Astrocyte (in vitro differentiated cells and primary cell): ENCODE measurements around the gene ATG13. TPM values are rescaled to one million over a fixed set of nuclear protein-coding genes. Genes with fewer than 3 reads are reported as not detected.

Source experiments
- DNase-seq: peaks from one replicate; pipeline ENCODE4 v3.0.0-alpha.2; 2010; ENCODE audit warnings: low read depth
- FAIRE-seq: peaks from 2 replicates; lab custom pipeline; 2011; peaks lifted over from hg19 to GRCh38; lab: Jason Lieb, UNC
- H2AFZ ChIP-seq: 2 replicates; pipeline ENCODE4 v1.6.0; 2012; ENCODE audit warnings: low read depth, low read length, inconsistent platforms
- H3K27ac ChIP-seq: 2 replicates; pipeline ENCODE4 v1.5.1; 2011; ENCODE audit warnings: low read depth, low read length, inconsistent platforms
- H3K27me3 ChIP-seq: 2 replicates; pipeline ENCODE4 v1.6.0; 2011; ENCODE audit warnings: low read length, inconsistent platforms; ENCODE audit not compliant: insufficient read depth
- H3K36me3 ChIP-seq: 2 replicates; pipeline ENCODE4 v1.5.1; 2011; ENCODE audit warnings: low read length, inconsistent platforms; ENCODE audit not compliant: insufficient read depth
- H3K4me1 ChIP-seq: 2 replicates; pipeline ENCODE4 v1.5.1; 2011; ENCODE audit warnings: low read length, inconsistent platforms; ENCODE audit not compliant: insufficient read depth
- H3K4me2 ChIP-seq: 2 replicates; pipeline ENCODE4 v1.6.0; 2012; ENCODE audit warnings: low read length, inconsistent platforms
- H3K4me3 ChIP-seq: 2 replicates; pipeline ENCODE4 v1.5.1; 2011; ENCODE audit warnings: low read depth, mild to moderate bottlenecking, low read length, inconsistent platforms; ENCODE audit not compliant: insufficient read depth
- H3K79me2 ChIP-seq: 2 replicates; pipeline ENCODE4 v1.6.0; 2012; ENCODE audit warnings: mild to moderate bottlenecking, low read length, inconsistent platforms; ENCODE audit not compliant: insufficient read depth
- H3K9ac ChIP-seq: 2 replicates; pipeline ENCODE4 v1.6.0; 2012; ENCODE audit warnings: mild to moderate bottlenecking, low read length, inconsistent platforms
- H3K9me3 ChIP-seq: 2 replicates; pipeline ENCODE4 v1.5.1; 2012; ENCODE audit warnings: low read depth, mild to moderate bottlenecking, low read length, inconsistent platforms; ENCODE audit not compliant: insufficient read depth
- H4K20me1 ChIP-seq: 2 replicates; pipeline ENCODE4 v1.6.0; 2012; ENCODE audit warnings: low read length, inconsistent platforms; ENCODE audit not compliant: insufficient read depth
- H3K27ac Mint-ChIP-seq: one replicate; pipeline ENCODE4 v1.8.0; 2021; ENCODE audit warnings: mild to moderate bottlenecking, mixed read lengths; ENCODE audit not compliant: unreplicated experiment
- H3K27me3 Mint-ChIP-seq: one replicate; pipeline ENCODE4 v1.8.0; 2021; ENCODE audit warnings: low read depth, mixed read lengths; ENCODE audit not compliant: unreplicated experiment
- H3K36me3 Mint-ChIP-seq: one replicate; pipeline ENCODE4 v1.8.0; 2021; ENCODE audit warnings: low read depth, mixed read lengths; ENCODE audit not compliant: unreplicated experiment
- H3K4me1 Mint-ChIP-seq: one replicate; pipeline ENCODE4 v1.8.0; 2021; ENCODE audit warnings: low read depth, mixed read lengths; ENCODE audit not compliant: unreplicated experiment
- H3K4me3 Mint-ChIP-seq: one replicate; pipeline ENCODE4 v1.8.0; 2021; ENCODE audit warnings: mild to moderate bottlenecking, moderate library complexity, mixed read lengths; ENCODE audit not compliant: unreplicated experiment
- H3K9me3 Mint-ChIP-seq: one replicate; pipeline ENCODE4 v1.8.0; 2021; ENCODE audit warnings: mild to moderate bottlenecking, mixed read lengths; ENCODE audit not compliant: unreplicated experiment
- CTCF ChIP-seq: IDR thresholded peaks from 2 replicates; pipeline ENCODE4 v1.5.1; 2011; ENCODE audit warnings: low read depth, mild to moderate bottlenecking, inconsistent platforms, low read length, moderate library complexity; ENCODE audit not compliant: insufficient read depth
- EZH2 ChIP-seq: IDR thresholded peaks from 2 replicates; pipeline ENCODE4 v1.6.1; 2012; ENCODE audit warnings: mild to moderate bottlenecking, low read length, inconsistent platforms; ENCODE audit not compliant: insufficient read depth
- total RNA-seq: library from RNA; stranded (reverse); gene quantifications from 2 replicates; pipeline ENCODE4 v1.2.1, GENCODE V29; 2021

Gene ATG13
- total RNA-seq, 1 donor from 2014 or later: 116 TPM

- Mint-ChIP-seq H3K9me3 (no peaks in the 10 kb centered on the region), H3K4me1 (peaks cover 13% of the 10 kb centered on the region)
- no peak overlapping the region for H2AFZ ChIP-seq
These were observed 63.5 kb downstream of the ATG13 start for GRCh38 chr11:46680815-46681214.

DNA sequence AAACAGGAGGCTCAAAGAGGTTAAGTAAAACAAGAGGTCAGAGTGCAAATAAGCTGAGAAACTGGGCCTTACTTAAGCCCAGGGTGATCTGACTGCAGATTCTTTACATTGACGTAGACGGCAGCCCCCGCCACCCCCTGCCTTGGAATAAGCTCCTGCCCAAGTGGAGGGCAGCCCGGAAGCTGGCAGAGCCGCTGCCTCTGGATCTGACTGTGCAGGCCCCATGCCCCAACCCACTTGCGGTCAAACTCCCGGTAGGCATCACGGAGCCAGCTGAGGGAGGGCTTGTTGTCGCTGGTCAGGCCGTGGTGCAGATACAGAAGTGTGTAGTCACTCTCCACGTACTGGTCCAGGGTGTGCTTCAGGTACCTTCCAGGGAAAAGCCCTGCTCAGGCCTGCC, 64.5 kb downstream of the ATG13 start:
- no peak overlapping the region for H2AFZ ChIP-seq
- DNase-seq: no peak
- H3K27ac ChIP-seq: no peak overlapping the region
- peaks cover 7% of the 10 kb centered on the region for H3K4me1 ChIP-seq
- no peak overlapping the region for H3K9ac ChIP-seq
- no peak overlapping the region for H3K4me3 ChIP-seq
- peaks cover 16% of the 10 kb centered on the region for H4K20me1 ChIP-seq
- H3K27me3 ChIP-seq: no peaks in the 10 kb centered on the region
- no peak overlapping the region for H3K4me2 ChIP-seq
- peaks cover 9% of the 10 kb centered on the region for H3K79me2 ChIP-seq
- no peak for FAIRE-seq
- peaks cover 12% of the 10 kb centered on the region for H3K36me3 Mint-ChIP-seq
- no peaks in the 10 kb centered on the region for H3K9me3 Mint-ChIP-seq
- no peaks in the 10 kb centered on the region for H3K9me3 ChIP-seq
- peaks cover 13% of the 10 kb centered on the region for H3K4me1 Mint-ChIP-seq
- H3K27ac Mint-ChIP-seq: no peak overlapping the region
- no peak for TF ChIP-seq EZH2
- no peak for TF ChIP-seq CTCF
- no peaks in the 10 kb centered on the region for H3K27me3 Mint-ChIP-seq
- H3K36me3 ChIP-seq: peaks cover 22% of the 10 kb centered on the region
- H3K4me3 Mint-ChIP-seq: no peak overlapping the region

More at GRCh38 chr11:46680815-46681214, 63.5 kb downstream of the ATG13 start:
- no peak for TF ChIP-seq EZH2
- no peak for TF ChIP-seq CTCF
- Histone ChIP-seq H3K4me1 (peaks cover 7% of the 10 kb centered on the region), H3K27ac (no peak overlapping the region), H3K27me3 (no peaks in the 10 kb centered on the region), H3K9ac (no peak overlapping the region), H3K4me2 (no peak overlapping the region), H3K79me2 (peaks cover 6% of the 10 kb centered on the region), H3K36me3 (peaks cover 22% of the 10 kb centered on the region), H4K20me1 (peaks cover 16% of the 10 kb centered on the region), H3K4me3 (no peak overlapping the region), H3K9me3 (no peaks in the 10 kb centered on the region)
- Mint-ChIP-seq H3K36me3 (peaks cover 15% of the 10 kb centered on the region), H3K4me3 (no peak overlapping the region), H3K27ac (no peak overlapping the region), H3K27me3 (no peaks in the 10 kb centered on the region)
- FAIRE-seq: no peak
- DNase-seq: no peak
